Measurements from ENCODE around the gene UBE2H. TPM values are rescaled to one million over a fixed set of nuclear protein-coding genes. Genes with fewer than 3 reads are reported as not detected.

UBE2H gene
- total and polyA plus RNA-seq, 2 donors (not counting 1 experiment from before 2014, with no cell fraction given): 23.3 to 54.1 TPM

DNA sequence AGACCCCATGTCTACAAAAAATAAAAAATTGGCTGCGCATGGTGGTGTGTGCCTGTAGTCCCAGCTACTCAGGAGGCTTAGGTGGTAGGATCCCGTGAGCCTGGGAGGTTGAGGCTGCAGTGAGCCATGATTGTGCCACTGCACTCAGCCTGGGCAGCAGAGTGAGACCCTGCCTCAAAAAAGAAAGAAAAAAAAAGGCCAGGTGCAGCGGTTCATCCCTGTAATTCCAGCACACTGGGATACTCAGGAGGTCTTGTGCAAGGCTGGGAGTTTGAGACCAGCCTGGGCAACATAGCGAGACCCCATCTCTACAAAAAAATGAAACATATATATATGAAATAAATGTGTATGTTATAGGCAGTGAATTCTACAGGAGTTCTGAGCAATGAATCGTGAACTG lies 44.5 kb upstream of the UBE2H start:
- intact Hi-C loops (cut with micrococcal nuclease): no loop called here
- Mint-ChIP-seq H3K9me3 (ENCODE audit: insufficient read depth) (no peaks in the 10 kb centered on the region), H3K4me3 (no peak overlapping the region), H3K27me3 (no peaks in the 10 kb centered on the region), H3K4me1 (no peaks in the 10 kb centered on the region), H3K27ac (no peak overlapping the region)
- no peak overlapping the region for H3K4me3 ChIP-seq (ENCODE audit: control extremely low read depth in 1 of 5, extremely low read depth in 1 of 5, insufficient read depth in 1 of 5, low read depth in 2 of 5, low read length in 4 of 5)
- H3K9me3 ChIP-seq (ENCODE audit: control extremely low read depth in 1 of 3, control insufficient read depth in 2 of 3, insufficient read depth in 1 of 3, low read length in 2 of 3): no peaks in the 10 kb centered on the region
- no peak for ATAC-seq (ENCODE audit: low read depth)
- H3K4me2 ChIP-seq (replicated peaks; ENCODE audit: low read depth, low read length, poor library complexity, severe bottlenecking): no peak overlapping the region
- no peaks in the 10 kb centered on the region for H3K27me3 ChIP-seq (replicated peaks in 1 of 4; ENCODE audit: control extremely low read depth in 1 of 4, control insufficient read depth in 3 of 4, insufficient read depth in 4 of 4, low read length in 3 of 4)
- DNase-seq: no peak
- ChIA-PET POLR2A (no interaction called here), CTCF (interaction anchor here (0.6 kb wide), 1 partner anchor 66 kb away, joined by 3 read pairs; no protein-coding TSS in a partner anchor)
- TF ChIP-seq, protein P1, sequence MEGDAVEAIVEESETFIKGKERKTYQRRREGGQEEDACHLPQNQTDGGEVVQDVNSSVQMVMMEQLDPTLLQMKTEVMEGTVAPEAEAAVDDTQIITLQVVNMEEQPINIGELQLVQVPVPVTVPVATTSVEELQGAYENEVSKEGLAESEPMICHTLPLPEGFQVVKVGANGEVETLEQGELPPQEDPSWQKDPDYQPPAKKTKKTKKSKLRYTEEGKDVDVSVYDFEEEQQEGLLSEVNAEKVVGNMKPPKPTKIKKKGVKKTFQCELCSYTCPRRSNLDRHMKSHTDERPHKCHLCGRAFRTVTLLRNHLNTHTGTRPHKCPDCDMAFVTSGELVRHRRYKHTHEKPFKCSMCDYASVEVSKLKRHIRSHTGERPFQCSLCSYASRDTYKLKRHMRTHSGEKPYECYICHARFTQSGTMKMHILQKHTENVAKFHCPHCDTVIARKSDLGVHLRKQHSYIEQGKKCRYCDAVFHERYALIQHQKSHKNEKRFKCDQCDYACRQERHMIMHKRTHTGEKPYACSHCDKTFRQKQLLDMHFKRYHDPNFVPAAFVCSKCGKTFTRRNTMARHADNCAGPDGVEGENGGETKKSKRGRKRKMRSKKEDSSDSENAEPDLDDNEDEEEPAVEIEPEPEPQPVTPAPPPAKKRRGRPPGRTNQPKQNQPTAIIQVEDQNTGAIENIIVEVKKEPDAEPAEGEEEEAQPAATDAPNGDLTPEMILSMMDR (IDR thresholded peaks at IDR 0.05): no peak
- no peak for TF ChIP-seq EZH2 (IDR thresholded peaks at IDR 0.05; ENCODE audit: borderline replicate concordance, insufficient read depth, low read depth, low read length, poor library complexity, severe bottlenecking)
- H3K79me2 ChIP-seq (ENCODE audit: control insufficient read depth, insufficient read depth, low read length): no peaks in the 10 kb centered on the region
- H3K36me3 ChIP-seq (replicated peaks in 1 of 2; ENCODE audit: control extremely low read depth in 1 of 2, control insufficient read depth in 1 of 2, extremely low read depth in 1 of 2, insufficient read depth in 2 of 2, low read length in 1 of 2): no peaks in the 10 kb centered on the region
- H3K9ac ChIP-seq (ENCODE audit: low read length): no peak overlapping the region
- H4K20me1 ChIP-seq (ENCODE audit: control insufficient read depth, insufficient read depth, low read length, poor library complexity, severe bottlenecking): no peaks in the 10 kb centered on the region
- H2AFZ ChIP-seq (ENCODE audit: insufficient read depth, low read depth, low read length, poor library complexity, severe bottlenecking): no peak overlapping the region
- 95% methylated on average over 2 of the region's 5 CpGs for WGBS (ENCODE audit: insufficient coverage)
- H3K4me1 ChIP-seq (ENCODE audit: control insufficient read depth in 2 of 2, insufficient read depth in 2 of 2, low read length in 2 of 2): no peaks in the 10 kb centered on the region
- no peak overlapping the region for H3K27ac ChIP-seq (ENCODE audit: low read length in 2 of 2)

DNA sequence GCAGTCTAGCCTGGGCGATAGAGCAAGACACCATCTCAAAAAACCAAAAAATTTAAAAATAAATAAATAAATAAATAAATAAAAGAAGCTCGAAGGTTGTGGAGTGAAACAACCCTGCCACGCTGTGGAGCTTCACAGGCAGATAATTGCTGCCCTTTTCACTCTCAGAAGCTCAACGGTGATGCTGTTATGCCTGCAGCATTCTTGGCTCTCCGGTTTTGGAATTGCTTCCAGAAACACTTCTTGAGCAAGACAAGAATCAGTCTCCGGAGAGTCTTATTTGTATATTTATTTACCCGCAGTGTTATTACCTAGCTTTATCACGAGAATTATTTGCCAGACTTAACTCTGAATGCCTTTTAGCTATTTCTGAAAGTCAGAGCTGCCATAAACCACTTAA lies 40.5 kb upstream of the UBE2H start:
- Histone ChIP-seq H3K36me3 (replicated peaks in 1 of 2; ENCODE audit: control extremely low read depth in 1 of 2, control insufficient read depth in 1 of 2, extremely low read depth in 1 of 2, insufficient read depth in 2 of 2, low read length in 1 of 2) (no peaks in the 10 kb centered on the region), H3K27me3 (replicated peaks in 1 of 4; ENCODE audit: control extremely low read depth in 1 of 4, control insufficient read depth in 3 of 4, insufficient read depth in 4 of 4, low read length in 3 of 4) (no peaks in the 10 kb centered on the region), H3K9me3 (ENCODE audit: control extremely low read depth in 1 of 3, control insufficient read depth in 2 of 3, insufficient read depth in 1 of 3, low read length in 2 of 3) (no peaks in the 10 kb centered on the region), H2AFZ (ENCODE audit: insufficient read depth, low read depth, low read length, poor library complexity, severe bottlenecking) (no peak overlapping the region), H3K4me2 (replicated peaks; ENCODE audit: low read depth, low read length, poor library complexity, severe bottlenecking) (no peak overlapping the region), H3K27ac (ENCODE audit: low read length in 2 of 2) (no peak overlapping the region), H3K79me2 (ENCODE audit: control insufficient read depth, insufficient read depth, low read length) (no peaks in the 10 kb centered on the region), H3K4me3 (ENCODE audit: control extremely low read depth in 1 of 5, extremely low read depth in 1 of 5, insufficient read depth in 1 of 5, low read depth in 2 of 5, low read length in 4 of 5) (no peak overlapping the region), H4K20me1 (ENCODE audit: control insufficient read depth, insufficient read depth, low read length, poor library complexity, severe bottlenecking) (no peaks in the 10 kb centered on the region), H3K4me1 (ENCODE audit: control insufficient read depth in 2 of 2, insufficient read depth in 2 of 2, low read length in 2 of 2) (peaks cover 9 to 13% of the 10 kb centered on the region in 2 donors), H3K9ac (ENCODE audit: low read length) (no peak overlapping the region)
- ChIA-PET CTCF (interaction anchor here (0.7 kb wide), 2 partner anchors 89 to 97 kb away, joined by 3 read pairs; no protein-coding TSS in a partner anchor), POLR2A (no interaction called here)
- Mint-ChIP-seq H3K4me1 (peaks cover 9% of the 10 kb centered on the region), H3K27me3 (no peaks in the 10 kb centered on the region), H3K9me3 (ENCODE audit: insufficient read depth) (no peaks in the 10 kb centered on the region), H3K4me3 (no peak overlapping the region), H3K27ac (no peak overlapping the region)
- ATAC-seq (ENCODE audit: low read depth) (no peak), DNase-seq (no peak)
- 97% methylated on average over 6 of the region's 8 CpGs for WGBS (ENCODE audit: insufficient coverage)
- TF ChIP-seq, protein P1 (IDR thresholded peaks at IDR 0.05): no peak
- TF ChIP-seq EZH2 (IDR thresholded peaks at IDR 0.05; ENCODE audit: borderline replicate concordance, insufficient read depth, low read depth, low read length, poor library complexity, severe bottlenecking): no peak
- intact Hi-C loops (cut with micrococcal nuclease): no loop called here
